A549 treated with GW870086 at 1 μM for 4 hours (cell line): ENCODE data around the gene PARS2. TPM values are rescaled to one million over a fixed set of nuclear protein-coding genes. Genes with fewer than 3 reads are reported as not detected.

ENCODE experiments used
- total RNA-seq: library from RNA; stranded (reverse); fragments of 200-300 nt; extraction: Qiagen RNA extraction; gene quantifications from 5 replicates; pipeline ENCODE4 v1.2.3, GENCODE V29; 2022; ENCODE audit warnings: low read depth

Gene PARS2
- 4.3 to 5.1 TPM (median 4.7 TPM) in 5 replicates for total RNA-seq

GRCh38 chr1:54764133-54764921 lies at the start of gene PARS2:
TSS of gene PARS2 (minus strand) at chr1:54764523. CDS start at chr1:54759161, 5,362 bp downstream.

GRCh38 chr1:54800899-54801759 lies 36.8 kb upstream of the PARS2 start, which contains the start of gene TTC22:
TSS of gene TTC22 (minus strand) at chr1:54801323. CDS start at chr1:54801163, 160 bp downstream.

DNA sequence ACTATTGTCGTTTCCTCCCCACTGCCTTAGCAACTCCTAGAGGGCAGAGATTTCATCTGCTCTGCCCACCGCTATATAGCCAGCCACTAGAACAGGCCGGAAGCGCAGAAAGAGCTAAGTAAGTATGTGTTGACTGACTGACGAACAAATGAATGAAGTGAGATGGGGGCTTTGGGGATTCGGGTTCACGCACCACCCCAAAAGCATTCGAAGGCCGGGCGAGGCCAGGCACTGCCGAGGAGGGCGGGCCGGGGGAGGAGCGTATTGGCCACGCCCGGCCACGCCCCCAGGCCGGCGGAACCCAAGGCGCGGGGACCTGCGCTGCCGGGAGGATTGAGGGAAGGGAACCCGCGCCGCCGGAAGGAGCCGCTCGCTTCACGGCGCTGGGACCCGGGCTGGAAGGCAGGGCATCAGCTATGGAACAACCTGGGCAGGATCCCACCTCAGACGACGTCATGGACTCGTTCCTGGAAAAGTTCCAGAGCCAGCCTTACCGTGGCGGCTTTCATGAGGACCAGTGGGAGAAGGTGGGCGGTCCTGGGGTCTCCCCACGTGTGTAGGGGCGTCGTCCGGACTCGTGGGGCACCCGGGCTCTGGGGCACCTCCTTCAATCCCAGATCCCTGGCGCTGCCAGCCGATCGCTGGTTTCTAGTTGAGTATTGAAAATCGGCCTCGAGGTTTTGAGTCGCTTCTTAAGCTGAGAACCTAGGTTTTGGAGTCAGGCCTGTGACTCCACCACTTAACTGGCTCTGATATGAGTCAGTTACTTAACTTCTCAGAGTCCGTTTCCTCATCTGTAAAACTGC lies 48.6 kb downstream of the PARS2 start, which contains the start of gene TTC4:
TTC4 (plus strand) TSS at position 369 of the 806 bp plus-strand sequence; CDS start at position 417, 48 bp downstream.

Other genes with a start within 250 kb of the PARS2 start
- 2.4 to 3.1 TPM (median 2.6 TPM) in 5 replicates for gene ACOT11, start 216.3 kb downstream of the PARS2 start, total RNA-seq
- 0.07 to 0.18 TPM (median 0.13 TPM) in 4 of 5 replicates, not detected in the other for gene FAM151A, start 141.0 kb downstream of the PARS2 start, total RNA-seq
- not detected in 5 replicates for gene MROH7, start 122.7 kb downstream of the PARS2 start, total RNA-seq
- gene TTC4, start 48.7 kb downstream of the PARS2 start, total RNA-seq: 25.2 to 30.3 TPM (median 26.8 TPM) in 5 replicates
- gene TTC22, start 36.8 kb upstream of the PARS2 start, total RNA-seq: 0.08 TPM in 1 of 5 replicates, not detected in the others
- gene DHCR24, start 122.7 kb upstream of the PARS2 start, total RNA-seq: 41.9 to 50.7 TPM (median 49.3 TPM) in 5 replicates
- gene TMEM61, start 216.1 kb upstream of the PARS2 start, total RNA-seq: 0.13 to 0.62 TPM (median 0.55 TPM) in 5 replicates
- gene BSND, start 234.4 kb upstream of the PARS2 start, total RNA-seq: not detected in 5 replicates